HG02938 (cell line): ENCODE measurements around the gene NTRK1.

Source experiments
- ATAC-seq: cut with Tn5 transposase; IDR thresholded peaks from one replicate; pipeline ENCODE4 v1.9.1; 2021; ENCODE audit warnings: mild to moderate bottlenecking, moderate library complexity; ENCODE audit not compliant: unreplicated experiment

NTRK1 gene

DNA sequence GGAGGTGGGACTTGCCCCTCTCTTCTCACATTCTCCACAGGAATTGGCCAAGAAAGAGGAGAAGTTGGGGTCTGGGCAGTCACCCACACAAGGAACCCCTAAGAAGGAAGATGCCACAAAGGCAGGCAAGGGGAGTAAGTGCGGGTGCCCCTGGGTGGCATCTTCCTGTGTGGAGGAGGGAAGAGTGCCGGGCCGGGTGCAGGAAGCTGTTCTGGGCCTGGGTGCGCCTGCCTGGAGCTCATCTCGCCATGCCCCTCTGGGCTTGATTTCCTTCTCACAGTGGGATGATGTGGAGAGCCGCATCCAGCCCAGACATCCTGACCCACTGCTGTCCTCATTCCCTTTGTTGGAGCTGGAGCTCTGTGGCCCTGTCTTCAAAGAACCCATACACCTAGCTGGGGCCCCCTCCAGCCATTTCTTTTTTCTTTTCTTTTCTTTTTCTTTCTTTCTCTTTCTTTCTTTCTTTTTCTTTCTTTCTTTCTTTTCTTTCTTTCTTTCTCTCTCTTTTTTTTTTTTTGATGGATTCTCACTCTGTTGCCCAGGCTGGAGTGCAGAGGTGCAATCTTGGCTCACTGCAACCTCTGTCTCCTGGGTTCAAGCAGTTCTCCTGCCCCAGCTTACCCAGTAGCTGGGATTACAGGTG, 69.1 kb downstream of the NTRK1 start:
- no peak for ATAC-seq

DNA sequence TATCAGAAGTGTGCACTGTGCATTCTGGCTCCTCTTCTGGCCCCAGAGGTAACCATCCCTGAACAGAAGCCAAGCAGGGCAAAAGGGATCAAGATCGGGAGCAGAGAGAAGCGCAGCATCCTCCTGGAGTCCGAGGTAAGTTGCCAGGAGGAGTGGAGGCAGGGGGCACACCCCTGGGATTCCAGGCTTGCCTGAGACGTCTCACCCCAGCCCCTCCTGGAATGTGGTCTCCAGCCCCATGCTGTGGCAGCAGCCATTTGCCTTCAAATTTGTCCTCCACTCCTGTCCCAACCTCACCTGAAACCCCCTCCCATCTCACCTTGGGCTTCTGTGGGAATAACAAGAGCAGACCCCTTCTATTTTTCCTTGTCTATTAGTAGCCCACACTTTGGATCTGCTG, 69.8 kb downstream of the NTRK1 start:
- ATAC-seq: no peak
